BLaER1 treated with 17β-estradiol and CSF1 and Interleukin-3, amounts not matched to agents 10 nM and 100 nM (cell line): ENCODE data around the gene NMT1.
A peak's percentile ranks its signal among the peaks of the same experiment; 100 is the strongest.

Experiments
- H3K27ac ChIP-seq, 11 experiments: shearing (Covaris generic); formaldehyde crosslinking; 2 replicates each; pipeline ENCODE4 v1.8.1; 2022
- H3K27me3 ChIP-seq, 11 experiments: shearing (Covaris generic); formaldehyde crosslinking; 2 replicates each; pipeline ENCODE4 v1.8.1; 2022
- H3K36me3 ChIP-seq, 11 experiments: shearing (Covaris generic); formaldehyde crosslinking; 2 replicates each; pipeline ENCODE4 v1.8.1; 2022
- H3K4me1 ChIP-seq, 10 experiments: shearing (Covaris generic); formaldehyde crosslinking; 2 replicates each; pipeline ENCODE4 v1.8.1; 2022
- H3K4me2 ChIP-seq, 11 experiments: shearing (Covaris generic); formaldehyde crosslinking; 2 replicates each; pipeline ENCODE4 v1.8.1; 2022
- H3K4me3 ChIP-seq, 10 experiments: shearing (Covaris generic); formaldehyde crosslinking; 2 replicates each; pipeline ENCODE4 v1.8.1; 2022
- H3K9ac ChIP-seq, 11 experiments: shearing (Covaris generic); formaldehyde crosslinking; 2 replicates each; pipeline ENCODE4 v1.8.1; 2022
- H3K9me3 ChIP-seq, 11 experiments: shearing (Covaris generic); formaldehyde crosslinking; replicated peaks in 1 of 11; 2 replicates each; pipeline ENCODE4 v1.8.1; 2022
- H4K20me1 ChIP-seq, 11 experiments: shearing (Covaris generic); formaldehyde crosslinking; 2 replicates each; pipeline ENCODE4 v1.8.1; 2022
- Cebpa-rat ChIP-seq, 11 experiments: shearing (Covaris generic); IDR thresholded peaks; 2 replicates each; pipeline ENCODE4 v1.8.1; 2022

Gene NMT1

DNA sequence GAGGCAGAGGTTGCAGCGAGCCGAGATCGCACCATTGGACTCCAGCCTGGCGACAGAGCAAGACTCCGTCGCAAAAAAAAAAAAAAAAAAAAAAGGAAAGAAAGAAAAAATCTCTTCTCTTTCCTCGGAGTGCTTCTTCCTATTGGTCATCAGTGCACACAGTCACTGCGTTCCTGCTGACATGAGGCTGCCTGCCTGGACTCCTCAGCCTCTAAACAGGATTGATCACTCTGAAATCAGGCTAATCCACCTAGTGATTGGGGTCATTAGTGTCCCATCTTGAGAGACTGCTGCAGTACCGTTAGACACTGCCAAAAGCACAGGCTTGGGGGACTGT lies 40.4 kb downstream of the NMT1 start:
- H3K27ac ChIP-seq = peak overlapping the region in 4 of 11 experiments; percentile 8 to 53 (median 37); a peak in 4 of 22 replicates
- H3K36me3 ChIP-seq = peaks cover 94 to 100% (median 98%) of the 10 kb centered on the region in 11 experiments
- no peak overlapping the region for H3K4me3 ChIP-seq
- TF ChIP-seq Cebpa-rat (IDR thresholded peaks at IDR 0.05) = no peak
- no peaks in the 10 kb centered on the region for H3K9me3 ChIP-seq
- no peaks in the 10 kb centered on the region for H3K27me3 ChIP-seq
- H3K4me2 ChIP-seq = peak overlapping the region in 5 of 11 experiments; percentile 0 to 41 (median 9); a peak in 4 of 22 replicates
- peaks cover 0 to 20% (median 7%) of the 10 kb centered on the region in 10 experiments; a peak in 10 of 20 replicates for H3K4me1 ChIP-seq
- H4K20me1 ChIP-seq = peaks cover 0 to 77% (median 19%) of the 10 kb centered on the region in 11 experiments; a peak in 12 of 22 replicates
- peak overlapping the region in 9 of 11 experiments; percentile 1 to 46 (median 16); a peak in 7 of 22 replicates for H3K9ac ChIP-seq

GRCh38 chr17:45101883-45102811 lies 41.0 kb downstream of the NMT1 start:
- Histone ChIP-seq H3K9me3 (no peaks in the 10 kb centered on the region), H3K9ac (peak overlapping the region in 9 of 11 experiments; percentile 4 to 46 (median 20); a peak in 10 of 22 replicates), H3K27me3 (no peaks in the 10 kb centered on the region), H3K4me1 (peaks cover 0 to 20% (median 8%) of the 10 kb centered on the region in 10 experiments; a peak in 10 of 20 replicates), H3K36me3 (peaks cover 94 to 100% (median 98%) of the 10 kb centered on the region in 11 experiments), H4K20me1 (peaks cover 0 to 77% (median 15%) of the 10 kb centered on the region in 11 experiments; a peak in 12 of 22 replicates), H3K4me3 (no peak overlapping the region), H3K27ac (peak overlapping the region in 4 of 11 experiments; percentile 8 to 53 (median 37); a peak in 6 of 22 replicates), H3K4me2 (peak overlapping the region in 5 of 11 experiments; percentile 0 to 41 (median 9); a peak in 5 of 22 replicates)
- no peak for TF ChIP-seq Cebpa-rat (IDR thresholded peaks at IDR 0.05)

GRCh38 chr17:45102856-45103255 lies 41.7 kb downstream of the NMT1 start:
- Histone ChIP-seq H3K4me1 (peaks cover 0 to 24% (median 10%) of the 10 kb centered on the region in 10 experiments; a peak in 11 of 20 replicates), H3K27ac (peak overlapping the region in 3 of 11 experiments; percentile 19 to 53 (median 40); a peak in 4 of 22 replicates), H3K4me3 (no peak overlapping the region), H3K36me3 (peaks cover 94 to 100% (median 98%) of the 10 kb centered on the region in 11 experiments), H4K20me1 (peaks cover 0 to 77% (median 17%) of the 10 kb centered on the region in 11 experiments; a peak in 12 of 22 replicates), H3K9me3 (no peaks in the 10 kb centered on the region), H3K27me3 (no peaks in the 10 kb centered on the region), H3K9ac (peak overlapping the region in 7 of 11 experiments; percentile 7 to 46 (median 33); a peak in 4 of 22 replicates), H3K4me2 (peak overlapping the region in 2 of 11 experiments; percentile 3 to 41; a peak in 2 of 22 replicates)
- TF ChIP-seq Cebpa-rat (IDR thresholded peaks at IDR 0.05) = no peak

DNA sequence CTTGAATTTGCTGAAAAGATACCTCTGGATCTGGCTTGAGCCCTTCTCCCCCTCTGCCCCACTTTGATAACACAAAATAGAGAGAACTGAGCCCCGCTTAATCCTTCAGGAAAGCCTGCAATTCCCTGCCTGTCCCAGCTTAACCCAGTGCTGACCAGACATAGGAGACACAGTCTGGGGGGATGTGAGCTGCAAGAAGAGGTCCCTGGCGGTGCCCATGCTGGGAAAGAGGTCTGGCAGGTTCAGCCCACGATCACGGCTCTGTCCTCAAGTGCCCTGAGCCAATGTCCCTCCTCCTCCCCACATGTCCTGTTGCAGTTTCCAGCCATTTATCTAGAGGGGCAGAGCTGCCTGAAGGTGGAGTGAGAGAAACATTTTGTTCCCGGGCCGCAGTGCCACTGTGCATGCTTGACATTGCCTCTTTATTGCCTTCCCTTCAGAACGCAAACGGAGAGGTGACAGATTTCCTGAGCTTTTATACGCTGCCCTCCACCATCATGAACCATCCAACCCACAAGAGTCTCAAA lies 42.2 kb downstream of the NMT1 start:
- H3K27me3 ChIP-seq = no peaks in the 10 kb centered on the region
- no peak overlapping the region for H3K4me2 ChIP-seq
- peak overlapping the region in 2 of 11 experiments; percentile 4 to 46; a peak in 1 of 22 replicates for H3K9ac ChIP-seq
- peaks cover 94 to 100% (median 98%) of the 10 kb centered on the region in 11 experiments for H3K36me3 ChIP-seq
- peak overlapping the region in 1 of 11 experiments; percentile 53; a peak in 1 of 22 replicates for H3K27ac ChIP-seq
- TF ChIP-seq Cebpa-rat (IDR thresholded peaks at IDR 0.05) = no peak
- peaks cover 0 to 77% (median 17%) of the 10 kb centered on the region in 11 experiments; a peak in 13 of 22 replicates for H4K20me1 ChIP-seq
- H3K4me1 ChIP-seq = peaks cover 0 to 27% (median 14%) of the 10 kb centered on the region in 10 experiments; a peak in 15 of 20 replicates
- no peak overlapping the region for H3K4me3 ChIP-seq
- H3K9me3 ChIP-seq = no peaks in the 10 kb centered on the region

DNA sequence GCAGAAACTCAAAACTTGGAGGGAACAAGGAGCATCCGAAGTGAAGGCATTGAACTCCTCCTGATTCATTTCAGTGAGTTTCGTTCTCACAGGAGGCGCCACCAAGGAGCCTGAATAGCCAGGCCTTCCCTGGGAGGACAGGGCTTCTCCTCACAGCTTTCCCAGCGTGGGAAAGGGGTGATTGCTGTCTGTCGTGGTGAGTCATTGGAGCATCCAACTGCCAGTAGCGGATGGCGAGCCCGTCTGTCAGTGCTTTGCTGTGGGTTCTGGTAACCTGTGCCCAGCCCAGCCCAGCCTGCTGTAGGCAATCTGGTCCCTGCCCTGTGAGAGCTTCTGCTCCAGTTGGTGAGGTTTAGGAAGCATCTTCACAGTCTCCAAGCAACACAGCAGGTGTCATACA lies 42.9 kb downstream of the NMT1 start:
- Histone ChIP-seq H4K20me1 (peaks cover 0 to 77% (median 17%) of the 10 kb centered on the region in 11 experiments; a peak in 10 of 22 replicates), H3K4me1 (peaks cover 2 to 34% (median 21%) of the 10 kb centered on the region in 10 experiments; a peak in 18 of 20 replicates), H3K4me2 (no peak overlapping the region), H3K27ac (peak overlapping the region in 1 of 11 experiments; percentile 53; a peak in 1 of 22 replicates), H3K9ac (no peak overlapping the region), H3K27me3 (no peaks in the 10 kb centered on the region), H3K9me3 (no peaks in the 10 kb centered on the region), H3K36me3 (peaks cover 94 to 100% (median 98%) of the 10 kb centered on the region in 11 experiments), H3K4me3 (no peak overlapping the region)
- no peak for TF ChIP-seq Cebpa-rat (IDR thresholded peaks at IDR 0.05)

DNA sequence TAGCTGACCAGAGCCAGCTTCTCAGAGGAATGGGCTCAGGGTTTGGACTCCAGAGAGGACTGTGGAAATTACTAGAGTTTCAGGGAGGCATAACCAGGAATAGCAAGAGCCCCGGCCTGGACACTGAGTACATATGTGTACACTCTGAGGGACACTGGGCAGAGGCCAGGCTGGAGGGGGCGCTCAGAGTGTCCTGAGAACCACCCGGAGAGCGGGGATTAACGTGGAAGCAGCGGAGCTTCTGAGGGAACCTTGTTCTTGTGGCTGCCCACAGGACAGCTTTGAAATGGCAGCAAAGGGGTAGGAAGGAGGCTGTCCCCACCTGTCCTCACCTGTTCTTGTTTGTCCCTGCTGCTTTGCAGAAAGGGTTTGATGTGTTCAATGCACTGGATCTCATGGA lies 43.4 kb downstream of the NMT1 start:
- Histone ChIP-seq H3K4me1 (peaks cover 7 to 39% (median 26%) of the 10 kb centered on the region in 10 experiments), H3K9ac (no peak overlapping the region), H3K27me3 (no peaks in the 10 kb centered on the region), H4K20me1 (peaks cover 0 to 77% (median 17%) of the 10 kb centered on the region in 11 experiments; a peak in 9 of 22 replicates), H3K4me2 (no peak overlapping the region), H3K36me3 (peaks cover 94 to 99% (median 97%) of the 10 kb centered on the region in 11 experiments), H3K9me3 (no peaks in the 10 kb centered on the region), H3K27ac (0 out of 22 replicates have a peak overlapping the region, but pooled peaks of 1 of the 11 experiments have one; percentile 53), H3K4me3 (no peak overlapping the region)
- no peak for TF ChIP-seq Cebpa-rat (IDR thresholded peaks at IDR 0.05)

DNA sequence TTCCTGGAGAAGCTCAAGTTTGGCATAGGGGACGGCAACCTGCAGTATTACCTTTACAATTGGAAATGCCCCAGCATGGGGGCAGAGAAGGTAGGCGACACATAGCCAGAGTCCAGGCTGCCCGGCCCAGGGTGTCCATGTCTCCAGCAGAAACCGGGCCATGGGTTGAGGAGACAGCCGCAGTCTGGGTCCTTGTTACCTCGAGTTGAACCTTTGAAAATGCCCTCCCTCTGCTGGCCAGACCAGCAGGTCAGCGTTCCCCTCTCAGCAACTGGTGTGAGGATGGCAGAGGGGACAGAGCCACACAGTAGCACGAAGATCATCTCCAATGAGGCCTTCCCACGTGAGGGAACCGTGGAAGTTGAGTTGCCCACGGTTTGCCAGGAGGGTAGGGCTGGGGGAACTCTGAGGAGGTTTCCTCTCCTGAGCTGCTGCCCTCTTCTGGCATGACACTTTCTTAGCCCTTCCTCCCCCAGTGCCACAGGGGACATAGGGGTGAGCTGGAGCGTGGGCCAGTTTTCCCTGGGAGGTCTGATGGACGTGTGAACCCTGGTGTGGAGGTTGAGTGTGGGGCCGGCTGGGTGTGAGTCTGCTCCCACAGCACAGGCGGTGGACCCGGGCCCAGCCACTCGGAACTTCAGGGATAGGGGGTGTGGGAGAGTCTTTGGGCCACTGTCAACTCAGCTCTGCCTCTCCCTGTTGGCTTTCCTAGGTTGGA lies 43.9 kb downstream of the NMT1 start:
- Histone ChIP-seq H3K36me3 (peaks cover 89 to 94% (median 92%) of the 10 kb centered on the region in 11 experiments), H3K9me3 (no peaks in the 10 kb centered on the region), H3K4me2 (no peak overlapping the region), H3K4me3 (no peak overlapping the region), H4K20me1 (peaks cover 0 to 77% (median 17%) of the 10 kb centered on the region in 11 experiments; a peak in 9 of 22 replicates), H3K9ac (peak overlapping the region in 1 of 11 experiments; percentile 6; a peak in 1 of 22 replicates), H3K27ac (peak overlapping the region in 1 of 11 experiments; percentile 41; a peak in 3 of 22 replicates), H3K4me1 (peaks cover 12 to 44% (median 32%) of the 10 kb centered on the region in 10 experiments), H3K27me3 (no peaks in the 10 kb centered on the region)
- TF ChIP-seq Cebpa-rat (IDR thresholded peaks at IDR 0.05) = no peak

GRCh38 chr17:45106096-45106495 lies 45.0 kb downstream of the NMT1 start:
- peaks cover 0 to 87% (median 17%) of the 10 kb centered on the region in 11 experiments; a peak in 9 of 22 replicates for H4K20me1 ChIP-seq
- no peaks in the 10 kb centered on the region for H3K27me3 ChIP-seq
- no peak overlapping the region for H3K4me3 ChIP-seq
- no peak for TF ChIP-seq Cebpa-rat (IDR thresholded peaks at IDR 0.05)
- peaks cover 81 to 85% (median 83%) of the 10 kb centered on the region in 11 experiments for H3K36me3 ChIP-seq
- H3K27ac ChIP-seq = peak overlapping the region in 1 of 11 experiments; percentile 34; a peak in 1 of 22 replicates
- H3K4me2 ChIP-seq = no peak overlapping the region
- peak overlapping the region in 3 of 11 experiments; percentile 5 to 13 (median 5); a peak in 1 of 22 replicates for H3K9ac ChIP-seq
- no peaks in the 10 kb centered on the region for H3K9me3 ChIP-seq
- peaks cover 23 to 55% (median 42%) of the 10 kb centered on the region in 10 experiments for H3K4me1 ChIP-seq
